Endothelial cell of umbilical vein (primary cell): ENCODE data around the gene TMPRSS7. TPM values are rescaled to one million over a fixed set of nuclear protein-coding genes. Genes with fewer than 3 reads are reported as not detected.

Experiments used
- BruUV-seq: library from RNA; stranded (reverse); fragments of 400-500 nt; replicated peaks from 2 replicates; lab custom pipeline; 2021; lab: Mats Ljungman, UMichigan
- CTCF ChIA-PET: fragments of 300-600, 350-600 bp; sonication (Branson Sonifier 250); formaldehyde crosslinking; loops from one replicate; lab custom pipeline; 2021; ENCODE audit warnings: antibody characterized with exemption, inconsistent platforms; lab: Charles Lee
- POLR2A ChIA-PET: fragments of 300-600, 350-600 bp; sonication (Branson Sonifier 250); formaldehyde crosslinking; loops from one replicate; lab custom pipeline; 2021; ENCODE audit warnings: antibody characterized with exemption, inconsistent platforms; lab: Charles Lee
- DNase-seq: peaks from one replicate; pipeline ENCODE4 v3.0.0-alpha.2; 2011; ENCODE audit warnings: low read depth, low spot score
- FAIRE-seq: peaks from 2 replicates; lab custom pipeline; 2011; peaks lifted over from hg19 to GRCh38; lab: Jason Lieb, UNC
- H2AFZ ChIP-seq: 2 replicates; pipeline ENCODE4 v1.6.0; 2012; ENCODE audit warnings: low read depth, low read length, control low read depth, inconsistent platforms
- H3K27ac ChIP-seq: 2 replicates; pipeline ENCODE4 v1.5.1; 2011; ENCODE audit warnings: low read depth, mild to moderate bottlenecking, control low read depth, low read length, moderate library complexity; ENCODE audit not compliant: insufficient read depth
- H3K27me3 ChIP-seq, 2 experiments: 2 replicates each; pipeline versions ENCODE4 v1.6.0 to v1.6.1; 2011; ENCODE audit warnings: low read length in 2 of 2, mixed read lengths in 1 of 2; ENCODE audit not compliant: control insufficient read depth in 2 of 2, insufficient read depth in 2 of 2
- H3K36me3 ChIP-seq, 2 experiments: 2 replicates in 1 of 2; 3 replicates in 1 of 2; pipeline ENCODE4 v1.5.1; 2011; ENCODE audit warnings: low read length in 2 of 2, mild to moderate bottlenecking in 1 of 2, moderate library complexity in 1 of 2; ENCODE audit not compliant: control insufficient read depth in 2 of 2, insufficient read depth in 2 of 2; ENCODE audit errors: extremely low read depth in 1 of 2
- H3K4me1 ChIP-seq: 3 replicates; pipeline ENCODE4 v1.5.1; 2011; ENCODE audit warnings: mild to moderate bottlenecking, low read length; ENCODE audit not compliant: control insufficient read depth, insufficient read depth; ENCODE audit errors: extremely low read depth
- H3K4me2 ChIP-seq: 2 replicates; pipeline ENCODE4 v1.6.1; 2011; ENCODE audit warnings: low read length, control low read depth, mixed read lengths; ENCODE audit not compliant: insufficient read depth
- H3K4me3 ChIP-seq, 3 experiments: fragments of 200-600 bp in 1 of 3; sonication (generic), shearing (Covaris generic) in 1 of 3; replicated peaks in 1 of 3; 2 replicates each; pipeline ENCODE4 v1.5.1; 2011 to 2016; ENCODE audit warnings: control low read depth in 3 of 3, low read length in 3 of 3, mild to moderate bottlenecking in 2 of 3, inconsistent platforms in 1 of 3, low read depth in 1 of 3, moderate library complexity in 1 of 3; ENCODE audit not compliant: insufficient read depth in 1 of 3
- H3K79me2 ChIP-seq: 2 replicates; pipeline ENCODE4 v1.6.0; 2012; ENCODE audit warnings: low read length, inconsistent platforms; ENCODE audit not compliant: control insufficient read depth, insufficient read depth
- H3K9ac ChIP-seq: replicated peaks from 2 replicates; pipeline ENCODE3; 2011; ENCODE audit warnings: low read length, control low read depth; ENCODE audit not compliant: insufficient read depth; ENCODE audit errors: extremely low read depth
- H3K9me1 ChIP-seq: replicated peaks from 3 replicates; pipeline ENCODE4 v1.6.0; 2011; ENCODE audit warnings: mild to moderate bottlenecking, low read length; ENCODE audit not compliant: control insufficient read depth, insufficient read depth; ENCODE audit errors: extremely low read depth
- H3K9me3 ChIP-seq: replicated peaks from 2 replicates; pipeline ENCODE4 v1.5.1; 2012; ENCODE audit warnings: low read length, inconsistent platforms; ENCODE audit not compliant: control insufficient read depth, insufficient read depth
- H4K20me1 ChIP-seq: replicated peaks from 2 replicates; pipeline ENCODE3; 2011; ENCODE audit warnings: mild to moderate bottlenecking, low read length; ENCODE audit not compliant: control insufficient read depth, insufficient read depth; ENCODE audit errors: extremely low read depth
- EZH2 ChIP-seq: IDR thresholded peaks from 2 replicates; pipeline ENCODE4 v1.6.1; 2012; ENCODE audit warnings: borderline replicate concordance, low read depth, mild to moderate bottlenecking, moderate library complexity, low read length, inconsistent platforms; ENCODE audit not compliant: severe bottlenecking
- FOS ChIP-seq: IDR thresholded peaks from 2 replicates; pipeline ENCODE4 v1.6.1; 2011; ENCODE audit warnings: mild to moderate bottlenecking, low read length, moderate library complexity, borderline replicate concordance; ENCODE audit not compliant: insufficient read depth
- GATA2 ChIP-seq: IDR thresholded peaks from 2 replicates; pipeline ENCODE4 v1.7.0; 2011; ENCODE audit warnings: low read depth, mild to moderate bottlenecking, moderate library complexity, mixed read lengths, low read length; ENCODE audit not compliant: insufficient read length, insufficient read depth
- JUN ChIP-seq: IDR thresholded peaks from 2 replicates; pipeline ENCODE4 v1.6.1; 2011; ENCODE audit warnings: borderline replicate concordance, low read depth; ENCODE audit not compliant: insufficient read length, insufficient read depth
- MYC ChIP-seq: IDR thresholded peaks from one replicate; pipeline ENCODE4 v1.6.1; 2011; ENCODE audit warnings: mild to moderate bottlenecking, low read depth, low read length
- POLR2AphosphoS5 ChIP-seq: IDR thresholded peaks from 2 replicates; pipeline ENCODE4 v1.6.1; 2012; ENCODE audit warnings: low read depth, mild to moderate bottlenecking, control low read depth, low read length, moderate library complexity; ENCODE audit not compliant: insufficient read depth
- dilution Hi-C: fragments of 300-500 bp; cut with MboI; formaldehyde crosslinking; loops from one replicate; pipeline ENCODE4 v1.15.0; 2019; ENCODE audit warnings: low sequenced_read_pairs; ENCODE audit not compliant: extremely low pct_ligation_motif_present
- intact Hi-C: fragments of 100-400 bp; cut with micrococcal nuclease; formaldehyde crosslinking; loops from one replicate; pipeline ENCODE4 v1.10.0; 2022
- polyA plus RNA-seq, 4 experiments: library from polyadenylated mRNA; depleted of rRNA in 3 of 4; stranded (reverse) in 3 of 4; unstranded in 1 of 4; fragments of >200 nt; gene quantifications; 2 replicates each; pipeline versions ENCODE4 v1.2.1 to v1.2.3, GENCODE V29; 2011 to 2012; ENCODE audit warnings: missing spikeins in 1 of 4
- total RNA-seq: library from RNA; stranded (reverse); gene quantifications from 2 replicates; pipeline ENCODE4 v1.2.3, GENCODE V29; 2021
- TF ChIP-seq, protein P1 (sequence below), 2 donors: IDR thresholded peaks; 1 replicate in 1 of 2; 2 replicates in 1 of 2; pipeline ENCODE4 v1.5.1; 2011; ENCODE audit warnings: low read length in 2 of 2, mild to moderate bottlenecking in 2 of 2, moderate library complexity in 2 of 2, control low read depth in 1 of 2, inconsistent platforms in 1 of 2, low read depth in 1 of 2; ENCODE audit not compliant: insufficient read depth in 1 of 2; ENCODE audit errors: extremely low read depth in 1 of 2

TMPRSS7 gene
- total and polyA plus RNA-seq, 2 donors (not counting 3 experiments of a cell fraction or from before 2014, with no cell fraction given), result not detected

DNA sequence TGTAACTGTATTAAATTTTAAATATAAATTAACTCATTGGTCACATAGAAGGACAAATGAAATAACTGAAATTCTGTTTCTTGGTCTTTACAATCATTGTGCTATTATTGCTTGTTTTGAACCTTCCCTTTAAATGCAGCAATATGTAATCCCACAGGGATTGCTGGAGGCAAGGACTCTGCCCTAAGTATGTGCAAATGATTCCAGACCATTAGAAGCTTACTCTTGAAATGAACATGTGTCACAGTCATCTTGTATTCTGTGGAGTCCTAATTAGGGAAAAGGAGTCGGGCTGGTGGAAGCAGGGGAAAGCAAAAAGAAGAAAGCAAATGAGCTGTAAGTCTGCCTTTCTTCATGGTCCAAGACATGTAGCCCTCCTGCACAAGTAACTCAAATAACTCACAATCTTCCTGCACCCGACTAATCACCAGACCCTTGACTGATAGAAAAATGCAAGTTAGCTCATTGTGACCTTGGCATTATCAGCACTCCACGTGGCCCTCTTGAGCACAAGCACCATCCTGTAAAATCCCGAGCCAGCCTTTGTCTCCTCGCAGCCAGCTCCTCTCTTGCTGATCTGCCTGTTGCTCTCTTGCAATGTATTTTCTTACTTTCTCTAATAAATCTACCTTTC is 2.3 kb upstream of the TMPRSS7 start:
- Histone ChIP-seq H3K4me1 (no peaks in the 10 kb centered on the region), H3K9me1 (no peaks in the 10 kb centered on the region), H3K27me3 (peaks cover 0 to 2% of the 10 kb centered on the region in 2 experiments), H4K20me1 (no peaks in the 10 kb centered on the region), H3K79me2 (no peaks in the 10 kb centered on the region), H3K4me3 (no peak overlapping the region), H3K27ac (no peak overlapping the region), H2AFZ (no peak overlapping the region), H3K4me2 (no peak overlapping the region), H3K36me3 (no peaks in the 10 kb centered on the region), H3K9ac (no peak overlapping the region), H3K9me3 (no peaks in the 10 kb centered on the region)
- DNase-seq (no peak), FAIRE-seq (no peak)
- TF ChIP-seq GATA2 (no peak), FOS (no peak)
- TF ChIP-seq, protein P1, sequence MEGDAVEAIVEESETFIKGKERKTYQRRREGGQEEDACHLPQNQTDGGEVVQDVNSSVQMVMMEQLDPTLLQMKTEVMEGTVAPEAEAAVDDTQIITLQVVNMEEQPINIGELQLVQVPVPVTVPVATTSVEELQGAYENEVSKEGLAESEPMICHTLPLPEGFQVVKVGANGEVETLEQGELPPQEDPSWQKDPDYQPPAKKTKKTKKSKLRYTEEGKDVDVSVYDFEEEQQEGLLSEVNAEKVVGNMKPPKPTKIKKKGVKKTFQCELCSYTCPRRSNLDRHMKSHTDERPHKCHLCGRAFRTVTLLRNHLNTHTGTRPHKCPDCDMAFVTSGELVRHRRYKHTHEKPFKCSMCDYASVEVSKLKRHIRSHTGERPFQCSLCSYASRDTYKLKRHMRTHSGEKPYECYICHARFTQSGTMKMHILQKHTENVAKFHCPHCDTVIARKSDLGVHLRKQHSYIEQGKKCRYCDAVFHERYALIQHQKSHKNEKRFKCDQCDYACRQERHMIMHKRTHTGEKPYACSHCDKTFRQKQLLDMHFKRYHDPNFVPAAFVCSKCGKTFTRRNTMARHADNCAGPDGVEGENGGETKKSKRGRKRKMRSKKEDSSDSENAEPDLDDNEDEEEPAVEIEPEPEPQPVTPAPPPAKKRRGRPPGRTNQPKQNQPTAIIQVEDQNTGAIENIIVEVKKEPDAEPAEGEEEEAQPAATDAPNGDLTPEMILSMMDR (IDR thresholded peaks at IDR 0.05; ENCODE audit: extremely low read depth in 1 of 2, insufficient read depth in 1 of 2, low read depth in 1 of 2, low read length in 2 of 2), result no peak
- CTCF ChIA-PET, result interaction anchor here (2.5 to 4.0 kb wide), 2 partner anchors 11 to 19 kb away, joined by 13 to 16 read pairs; no protein-coding TSS in a partner anchor
- POLR2A ChIA-PET, result no interaction called here
- no TSS peak for BruUV-seq
- intact Hi-C loops, result no loop called here
- dilution Hi-C loops, result no loop called here

GRCh38 chr3:112035241-112035640 is 705 bp downstream of the TMPRSS7 start:
- Histone ChIP-seq H3K4me2 (no peak overlapping the region), H3K9me3 (no peaks in the 10 kb centered on the region), H3K27ac (no peak overlapping the region), H3K27me3 (no peaks in the 10 kb centered on the region), H2AFZ (no peak overlapping the region), H3K9ac (no peak overlapping the region), H3K4me3 (no peak overlapping the region), H3K9me1 (no peaks in the 10 kb centered on the region), H3K79me2 (no peaks in the 10 kb centered on the region), H4K20me1 (no peaks in the 10 kb centered on the region), H3K4me1 (no peaks in the 10 kb centered on the region), H3K36me3 (no peaks in the 10 kb centered on the region)
- ChIA-PET POLR2A (no interaction called here), CTCF (interaction anchor here (1.0 to 4.0 kb wide), 3 partner anchors 8 to 34 kb away, joined by 3 to 16 read pairs (median 3); no protein-coding TSS in a partner anchor)
- no peak for DNase-seq
- FAIRE-seq, result no peak
- TF ChIP-seq JUN (no peak), POLR2AphosphoS5 (no peak), GATA2 (no peak), EZH2 (no peak), MYC (no peak), FOS (no peak)
- TF ChIP-seq, protein P1 (IDR thresholded peaks at IDR 0.05; ENCODE audit: extremely low read depth in 1 of 2, insufficient read depth in 1 of 2, low read depth in 1 of 2, low read length in 2 of 2), result no peak
- no TSS peak for BruUV-seq
- intact Hi-C loops (no loop called here), dilution Hi-C loops (no loop called here)
